ENCODE data around the gene SLC22A31. TPM values are rescaled to one million over a fixed set of nuclear protein-coding genes. Genes with fewer than 3 reads are reported as not detected.

SLC22A31 gene
- total RNA-seq, 2 donors from 2014 or later: 0.81 TPM; not detected in 1

DNA sequence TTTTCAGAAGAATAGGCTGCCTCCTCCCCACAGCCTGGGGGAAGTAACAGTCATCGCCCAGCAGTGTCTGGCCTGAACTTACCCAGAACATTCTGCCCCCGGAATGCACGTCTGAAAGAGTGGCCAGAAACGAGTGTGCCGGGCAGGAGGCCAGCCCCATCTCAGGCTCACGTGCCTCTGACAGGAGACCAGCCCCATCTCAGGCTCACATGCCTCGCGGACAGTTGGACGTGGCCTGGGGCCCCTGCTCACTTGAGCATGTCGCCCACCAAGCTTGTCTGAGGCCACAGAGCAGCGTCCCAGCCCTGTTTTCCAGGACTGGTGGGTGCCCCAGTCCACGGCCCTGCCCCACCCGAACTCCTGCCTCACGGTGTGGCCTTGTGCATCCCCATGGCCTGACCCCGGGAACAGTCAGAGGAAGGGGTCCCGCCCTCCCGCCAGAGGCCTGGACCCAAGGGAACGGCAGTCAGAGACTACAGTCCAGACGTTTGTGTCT is 45.1 kb downstream of the SLC22A31 start:
- peak; percentile 18 for DNase-seq (ENCODE audit: low spot score)
- H3K27ac ChIP-seq: peak overlapping the region; percentile 11 to 63

DNA sequence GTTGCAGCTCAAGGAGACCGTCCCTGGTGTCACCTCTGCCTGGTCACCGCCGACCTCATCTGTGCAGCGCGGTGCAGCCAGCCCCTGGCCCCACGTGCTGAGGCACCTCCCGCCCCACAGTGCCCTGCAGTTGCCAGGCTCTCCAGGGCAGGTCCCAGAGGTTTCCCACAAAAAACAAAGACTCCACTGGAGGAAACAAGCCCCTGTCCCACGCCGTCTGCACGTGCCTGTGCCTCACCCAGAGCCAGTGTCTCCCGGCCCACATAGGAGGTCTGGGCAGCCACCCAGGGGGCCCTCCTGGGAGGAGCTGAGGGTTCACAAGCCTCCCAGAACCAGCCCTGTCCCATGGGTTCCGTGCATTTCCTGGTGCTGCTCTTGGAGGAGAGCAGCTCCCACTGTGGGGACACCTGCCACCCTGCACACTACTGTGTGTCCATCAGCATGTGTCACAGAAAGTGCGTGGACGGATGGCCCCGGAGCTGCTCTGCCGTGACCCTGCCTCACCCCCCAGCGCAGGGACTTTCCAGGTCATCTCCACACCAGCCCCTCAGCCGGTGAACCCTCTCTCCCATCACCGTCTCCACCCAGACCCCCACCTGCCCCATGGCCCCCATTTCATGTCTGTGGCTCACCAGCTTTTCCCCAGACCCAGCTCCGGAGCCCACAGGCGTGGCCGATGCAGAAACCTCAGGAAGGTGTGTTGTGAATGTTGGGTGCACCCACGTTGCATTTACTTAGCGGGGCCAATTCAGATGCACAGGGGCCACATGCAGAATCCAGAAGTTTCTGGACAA is 45.8 kb downstream of the SLC22A31 start:
- Histone ChIP-seq H3K27me3 (replicated peaks; ENCODE audit: insufficient read depth) (no peaks in the 10 kb centered on the region), H3K4me1 (ENCODE audit: control insufficient read depth in 1 of 2, low read depth in 2 of 2) (peaks cover 21 to 31% of the 10 kb centered on the region in 2 donors), H3K27ac (peak overlapping the region in 1 of 2 donors; percentile 63), H3K36me3 (peaks cover 6% of the 10 kb centered on the region), H3K9me3 (no peaks in the 10 kb centered on the region), H3K4me3 (no peak overlapping the region)
- no peak for DNase-seq (ENCODE audit: low spot score)
- TF ChIP-seq, protein P1, sequence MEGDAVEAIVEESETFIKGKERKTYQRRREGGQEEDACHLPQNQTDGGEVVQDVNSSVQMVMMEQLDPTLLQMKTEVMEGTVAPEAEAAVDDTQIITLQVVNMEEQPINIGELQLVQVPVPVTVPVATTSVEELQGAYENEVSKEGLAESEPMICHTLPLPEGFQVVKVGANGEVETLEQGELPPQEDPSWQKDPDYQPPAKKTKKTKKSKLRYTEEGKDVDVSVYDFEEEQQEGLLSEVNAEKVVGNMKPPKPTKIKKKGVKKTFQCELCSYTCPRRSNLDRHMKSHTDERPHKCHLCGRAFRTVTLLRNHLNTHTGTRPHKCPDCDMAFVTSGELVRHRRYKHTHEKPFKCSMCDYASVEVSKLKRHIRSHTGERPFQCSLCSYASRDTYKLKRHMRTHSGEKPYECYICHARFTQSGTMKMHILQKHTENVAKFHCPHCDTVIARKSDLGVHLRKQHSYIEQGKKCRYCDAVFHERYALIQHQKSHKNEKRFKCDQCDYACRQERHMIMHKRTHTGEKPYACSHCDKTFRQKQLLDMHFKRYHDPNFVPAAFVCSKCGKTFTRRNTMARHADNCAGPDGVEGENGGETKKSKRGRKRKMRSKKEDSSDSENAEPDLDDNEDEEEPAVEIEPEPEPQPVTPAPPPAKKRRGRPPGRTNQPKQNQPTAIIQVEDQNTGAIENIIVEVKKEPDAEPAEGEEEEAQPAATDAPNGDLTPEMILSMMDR (IDR thresholded peaks at IDR 0.05): no peak
- ATAC-seq (ENCODE audit: insufficient number of reproducible peaks, low FRiP score, low read depth): no peak

More for the DNA sequence above, 45.1 kb downstream of the SLC22A31 start:
- H3K9me3 ChIP-seq: no peaks in the 10 kb centered on the region
- H3K4me3 ChIP-seq: no peak overlapping the region
- TF ChIP-seq, protein P1 (IDR thresholded peaks at IDR 0.05): no peak
- H3K36me3 ChIP-seq: peaks cover 6% of the 10 kb centered on the region
- ATAC-seq (ENCODE audit: insufficient number of reproducible peaks, low FRiP score, low read depth): no peak
- peaks cover 21 to 31% of the 10 kb centered on the region in 2 donors for H3K4me1 ChIP-seq (ENCODE audit: control insufficient read depth in 1 of 2, low read depth in 2 of 2)
- no peaks in the 10 kb centered on the region for H3K27me3 ChIP-seq (replicated peaks; ENCODE audit: insufficient read depth)

DNA sequence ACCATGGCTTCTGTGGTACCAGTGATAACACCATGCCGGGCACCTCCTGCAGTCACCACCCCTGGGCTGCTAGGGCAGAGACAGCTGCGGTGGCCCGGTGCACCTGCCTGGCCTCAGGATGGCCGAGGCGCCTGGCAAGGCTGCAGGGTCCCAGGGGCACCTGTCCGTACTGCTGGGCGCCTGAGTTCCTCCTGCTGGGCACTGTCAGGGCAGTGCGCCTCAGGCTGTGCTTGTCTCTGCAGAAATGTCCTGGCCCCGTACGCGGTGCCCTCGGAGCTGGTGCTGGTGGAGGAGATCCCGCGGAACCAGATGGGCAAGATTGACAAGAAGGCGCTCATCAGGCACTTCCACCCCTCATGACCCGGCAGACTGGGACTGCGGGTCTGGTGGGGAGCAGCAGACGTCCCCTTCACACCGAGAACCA is 46.5 kb downstream of the SLC22A31 start:
- TF ChIP-seq, protein P1 (IDR thresholded peaks at IDR 0.05): no peak
- no peak for DNase-seq (ENCODE audit: low spot score)
- Histone ChIP-seq H3K27me3 (replicated peaks; ENCODE audit: insufficient read depth) (no peaks in the 10 kb centered on the region), H3K4me3 (no peak overlapping the region), H3K4me1 (ENCODE audit: control insufficient read depth in 1 of 2, low read depth in 2 of 2) (peaks cover 21 to 31% of the 10 kb centered on the region in 2 donors), H3K9me3 (no peaks in the 10 kb centered on the region), H3K36me3 (peaks cover 10% of the 10 kb centered on the region), H3K27ac (no peak overlapping the region)
- ATAC-seq (ENCODE audit: insufficient number of reproducible peaks, low FRiP score, low read depth): no peak

DNA sequence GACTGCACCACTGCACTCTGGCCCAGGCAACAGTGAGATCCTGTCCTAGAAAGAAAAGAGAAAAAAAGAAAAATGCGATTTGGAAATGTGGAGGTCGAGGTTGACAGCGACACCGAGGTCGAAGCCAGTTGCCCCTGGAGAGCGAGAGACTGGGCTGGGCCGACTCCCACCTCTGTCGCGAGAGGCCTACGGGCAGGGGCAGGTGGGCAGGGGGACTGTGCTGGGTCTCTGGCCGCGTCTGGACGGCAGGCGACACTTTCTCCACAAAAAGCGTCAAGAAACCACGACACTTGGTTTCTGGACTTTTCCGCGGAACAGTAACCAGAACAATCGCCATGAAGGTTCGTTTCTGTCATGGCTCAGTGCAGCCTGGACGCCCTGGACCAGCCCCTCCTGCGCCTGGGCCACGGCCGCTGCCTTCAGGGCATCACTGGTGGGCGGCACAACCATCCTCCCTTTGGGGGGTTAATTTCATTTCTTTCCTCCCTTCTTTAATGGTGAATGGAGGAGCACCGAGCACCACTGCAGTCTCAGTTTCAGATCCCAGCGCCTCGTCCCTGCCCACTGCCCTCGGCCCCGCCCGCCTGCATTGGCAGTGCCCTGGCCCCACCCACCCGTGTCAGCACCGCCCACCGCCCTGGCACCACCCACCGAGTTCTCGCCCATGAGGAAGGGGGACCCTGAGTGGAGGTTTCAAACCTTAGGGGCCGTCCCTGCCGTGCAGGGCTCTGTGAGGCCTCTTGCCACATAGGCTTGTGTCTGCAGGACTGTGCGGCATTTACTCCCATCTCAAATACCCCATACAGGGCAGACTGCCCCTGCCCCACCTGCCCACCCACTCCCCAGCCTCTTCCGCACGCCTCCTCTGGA is 47.3 kb downstream of the SLC22A31 start:
- H3K4me1 ChIP-seq (ENCODE audit: control insufficient read depth in 1 of 2, low read depth in 2 of 2): peaks cover 21 to 31% of the 10 kb centered on the region in 2 donors
- H3K27me3 ChIP-seq (replicated peaks; ENCODE audit: insufficient read depth): no peaks in the 10 kb centered on the region
- H3K36me3 ChIP-seq: peaks cover 10% of the 10 kb centered on the region
- TF ChIP-seq, protein P1 (IDR thresholded peaks at IDR 0.05): no peak
- DNase-seq (ENCODE audit: low spot score) (no peak), ATAC-seq (ENCODE audit: insufficient number of reproducible peaks, low FRiP score, low read depth) (no peak)
- H3K27ac ChIP-seq: no peak overlapping the region
- H3K9me3 ChIP-seq: no peaks in the 10 kb centered on the region
- no peak overlapping the region for H3K4me3 ChIP-seq

DNA sequence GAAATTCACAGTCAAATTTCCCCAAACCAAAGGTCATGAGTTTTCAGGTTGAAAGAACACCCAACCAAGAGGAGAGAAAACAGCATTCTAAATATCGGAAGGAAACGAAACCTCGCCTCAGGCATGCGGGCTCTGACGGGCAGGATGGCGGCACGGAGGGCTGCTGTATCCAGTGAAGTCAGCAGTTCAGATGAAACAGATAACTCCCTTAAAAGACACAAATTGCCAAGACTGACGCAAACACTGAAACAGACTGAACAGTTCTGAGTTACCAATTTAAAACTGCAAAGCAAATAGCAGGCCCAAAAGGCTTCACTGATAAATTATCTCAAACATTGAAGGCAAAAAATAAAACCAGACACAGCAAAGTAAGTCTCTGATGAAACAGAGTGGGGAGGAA is 49.4 kb downstream of the SLC22A31 start:
- ATAC-seq (ENCODE audit: insufficient number of reproducible peaks, low FRiP score, low read depth) (no peak), DNase-seq (ENCODE audit: low spot score) (no peak)
- no peaks in the 10 kb centered on the region for H3K9me3 ChIP-seq
- H3K4me3 ChIP-seq: no peak overlapping the region
- TF ChIP-seq, protein P1 (IDR thresholded peaks at IDR 0.05): no peak
- H3K36me3 ChIP-seq: peaks cover 12% of the 10 kb centered on the region
- no peaks in the 10 kb centered on the region for H3K27me3 ChIP-seq (replicated peaks; ENCODE audit: insufficient read depth)
- H3K27ac ChIP-seq: no peak overlapping the region
- H3K4me1 ChIP-seq (ENCODE audit: control insufficient read depth in 1 of 2, low read depth in 2 of 2): peaks cover 15 to 19% of the 10 kb centered on the region in 2 donors

All from thoracic aorta (tissue), 2 donors.